Fibroblast of pulmonary artery (primary cell): ENCODE results near the gene ADI1.
"Not testable (repeated sequence)": the region's sequence is repeated elsewhere in the genome, so short reads cannot be mapped to it uniquely, and the experiment has no call there.

Experiments
- DNase-seq: peaks from one replicate; pipeline ENCODE4 v3.0.0-alpha.2; 2010; ENCODE audit warnings: low read depth
- H3K4me3 ChIP-seq: replicated peaks from 2 replicates; pipeline ENCODE4 v1.5.1; 2011; ENCODE audit warnings: low read depth, mild to moderate bottlenecking, control low read depth, low read length, moderate library complexity
- CTCF ChIP-seq: IDR thresholded peaks from 2 replicates; pipeline ENCODE4 v1.5.1; 2011; ENCODE audit warnings: mild to moderate bottlenecking, control low read depth, low read length, inconsistent platforms; ENCODE audit errors: missing control alignments

The ADI1 gene

GRCh38 chr2:3458396-3459184 is 60.7 kb downstream of the ADI1 start:
- no peak for TF ChIP-seq CTCF
- no peak for DNase-seq

GRCh38 chr2:3457524-3458395 is 61.6 kb downstream of the ADI1 start:
- no peak overlapping the region for H3K4me3 ChIP-seq
- TF ChIP-seq CTCF, result no peak
- DNase-seq, result no peak

More at GRCh38 chr2:3458396-3459184, 60.7 kb downstream of the ADI1 start:
- H3K4me3 ChIP-seq, result no peak overlapping the region

- no peak for TF ChIP-seq CTCF
- DNase-seq, result no peak
- no peak overlapping the region for H3K4me3 ChIP-seq
These were observed 63.2 kb downstream of the ADI1 start for GRCh38 chr2:3456125-3456524.

GRCh38 chr2:3454802-3455201 is 64.5 kb downstream of the ADI1 start:
- no peak for DNase-seq
- no peak for TF ChIP-seq CTCF

GRCh38 chr2:3454005-3454404 is 65.3 kb downstream of the ADI1 start:
- not testable (repeated sequence) for DNase-seq, H3K4me3 ChIP-seq

More at GRCh38 chr2:3454802-3455201, 64.5 kb downstream of the ADI1 start:
- H3K4me3 ChIP-seq, result no peak overlapping the region

- no peak for TF ChIP-seq CTCF
- DNase-seq, result no peak
- H3K4me3 ChIP-seq, result no peak overlapping the region
These were observed 65.9 kb downstream of the ADI1 start for GRCh38 chr2:3453190-3453999.
